Measurements from ENCODE around the gene MLLT3.

Gene MLLT3

DNA sequence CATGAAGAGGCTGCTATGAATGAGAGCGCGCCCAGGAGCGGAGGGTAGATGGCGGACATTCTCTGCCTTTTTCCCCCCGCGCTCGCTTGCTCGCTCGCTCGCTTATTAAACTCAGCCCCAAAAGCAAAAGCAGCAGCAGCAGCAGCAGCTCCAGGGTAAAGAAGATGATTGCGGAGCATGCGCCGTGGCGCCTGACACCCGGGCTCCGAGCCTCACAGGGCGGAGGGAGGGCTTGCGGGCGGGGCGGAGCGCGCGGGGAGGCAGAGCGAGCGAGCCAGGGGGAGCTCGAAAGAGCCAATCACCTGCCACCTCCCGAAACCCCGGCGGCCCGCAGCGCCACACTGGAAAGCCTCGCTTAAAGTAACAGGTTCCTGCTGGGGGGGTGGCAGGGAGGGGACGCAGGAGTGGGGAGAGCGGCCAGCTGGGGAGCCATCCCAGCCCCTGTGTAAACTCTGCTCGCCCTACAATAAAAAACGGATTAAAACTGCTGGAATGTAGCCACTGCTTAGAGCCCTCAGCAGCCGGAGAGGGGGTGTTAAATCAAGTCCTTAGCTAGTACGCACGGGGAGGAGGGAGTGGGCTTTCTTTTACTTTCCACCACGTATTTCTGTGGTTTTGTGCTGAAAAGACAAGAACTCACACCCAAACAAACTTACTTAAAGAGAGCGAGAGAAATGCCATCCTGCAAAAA is at the start of gene MLLT3:
Gene MLLT3 (minus strand): TSS at position 170 of the 691 bp plus-strand sequence.
- DNase-seq, result peak; percentile 87 to 96 (median 92)

DNA sequence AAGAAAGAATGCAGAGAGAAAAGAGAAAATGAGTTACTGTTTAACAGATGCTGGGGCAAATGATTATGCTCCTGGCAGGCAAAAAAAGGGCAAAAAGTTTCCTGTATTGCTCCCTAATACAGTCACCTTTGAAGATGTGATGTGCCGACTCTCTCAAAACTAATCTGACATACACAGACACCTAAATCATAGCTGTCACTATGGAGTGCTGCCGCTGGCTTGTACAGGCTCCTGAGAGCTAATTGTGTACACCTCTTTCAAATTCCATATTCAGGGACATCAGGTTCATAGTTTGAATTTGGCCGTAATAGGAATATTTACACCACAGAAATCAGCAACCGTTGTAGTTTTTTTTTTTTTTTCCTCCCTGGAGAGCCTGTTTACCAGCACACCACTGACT is 49.3 kb upstream of the MLLT3 start:
- DNase-seq, result no peak

DNA sequence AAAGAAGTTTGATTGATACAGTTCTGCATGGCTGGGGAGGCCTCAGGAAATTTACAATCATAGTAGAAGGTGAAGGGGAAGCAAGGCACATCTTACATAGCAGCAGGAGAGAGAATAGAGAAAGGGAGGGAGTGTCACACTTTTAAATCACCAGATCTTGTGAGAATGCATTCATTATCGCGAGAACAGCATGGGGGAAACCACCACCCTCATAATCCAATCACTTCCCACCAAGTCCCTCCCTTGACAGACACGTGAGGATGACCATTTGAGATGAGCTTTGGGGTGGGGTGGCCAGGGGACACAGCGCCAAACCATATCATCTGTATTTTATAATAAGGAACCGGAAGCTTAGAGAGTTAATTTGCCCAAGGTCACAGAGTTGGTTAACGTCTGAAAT is 48.1 kb upstream of the MLLT3 start:
- DNase-seq, result no peak

DNA sequence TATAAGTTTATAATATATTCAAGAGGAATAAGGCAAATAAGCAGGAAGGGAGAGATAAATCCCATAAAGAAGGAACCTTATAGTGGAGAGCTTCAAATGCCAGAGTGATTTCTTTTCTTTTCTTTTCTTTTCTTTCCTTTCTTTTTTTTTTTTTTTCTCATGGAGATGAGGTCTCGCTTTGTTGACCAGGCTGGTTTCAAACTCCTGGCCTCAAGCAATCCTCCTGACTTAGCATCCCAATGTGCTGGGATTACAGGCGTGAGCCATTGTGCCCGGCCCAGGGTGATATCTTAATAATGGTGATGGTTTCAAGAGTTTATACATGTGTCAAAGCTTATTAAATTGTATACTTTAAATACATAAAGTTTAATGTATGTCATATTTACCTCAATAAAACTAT is 42.2 kb upstream of the MLLT3 start:
- no peak for DNase-seq

DNA sequence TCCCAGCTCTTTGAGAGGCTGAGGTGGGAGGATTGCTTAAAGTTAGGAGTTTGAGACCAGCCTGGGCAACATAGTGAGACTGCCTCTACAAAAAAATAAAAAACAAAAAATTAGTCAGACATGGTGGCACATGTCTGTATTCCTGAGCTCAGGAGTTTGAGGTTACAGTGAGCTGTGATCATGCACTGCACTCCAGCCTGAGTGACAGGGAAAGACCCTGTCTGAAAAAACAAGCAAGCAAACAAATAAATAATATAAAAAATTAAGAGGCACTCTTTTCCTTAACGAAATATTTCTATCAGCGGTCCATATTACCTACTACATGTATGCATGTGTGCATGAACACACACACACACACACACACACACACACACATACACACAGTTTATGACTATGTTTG is 40.8 kb upstream of the MLLT3 start:
- DNase-seq, result no peak

DNA sequence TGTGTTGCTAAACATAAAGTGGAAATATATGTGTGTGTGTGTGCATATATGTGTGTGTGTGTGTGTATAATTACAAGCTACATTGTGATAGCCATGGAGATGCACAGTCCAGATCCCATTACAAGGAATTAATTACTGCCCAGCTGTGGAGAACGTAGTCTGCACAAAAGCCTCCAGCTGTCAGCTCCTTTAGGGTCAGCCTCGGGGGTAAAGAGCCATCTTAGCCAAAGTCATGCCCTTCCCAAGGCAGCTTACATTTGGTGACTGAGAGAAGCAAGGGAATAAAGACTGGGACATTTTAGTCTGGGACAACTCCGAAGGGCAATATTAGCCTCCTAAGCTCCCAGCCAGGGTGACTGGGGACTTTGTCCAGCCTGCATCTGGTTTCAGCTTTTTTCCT is 39.9 kb upstream of the MLLT3 start:
- no peak for DNase-seq

DNA sequence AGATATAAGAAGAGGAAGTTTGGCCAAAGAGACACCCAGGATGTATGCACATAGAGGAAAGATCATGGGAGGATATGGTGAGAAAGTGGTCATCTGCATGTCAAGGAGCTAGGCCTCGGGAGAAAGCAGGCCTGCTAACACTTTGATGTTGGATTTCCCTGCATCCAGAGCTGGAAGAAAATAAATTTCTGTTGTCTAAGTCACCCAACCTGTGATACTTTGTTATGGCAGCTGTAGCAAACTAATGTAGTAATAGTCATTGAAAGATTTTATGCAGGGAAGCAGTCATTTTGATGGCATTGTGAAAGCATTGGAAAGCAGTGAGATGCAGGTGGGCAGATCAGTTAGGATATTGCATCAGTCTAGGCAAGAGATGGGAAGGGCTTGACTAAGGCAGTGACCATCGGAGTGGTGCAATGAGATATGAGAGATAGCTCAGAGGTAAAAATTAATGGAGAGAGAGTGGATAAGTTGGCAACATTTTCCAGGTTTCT is 37.2 kb upstream of the MLLT3 start:
- no peak for DNase-seq

DNA sequence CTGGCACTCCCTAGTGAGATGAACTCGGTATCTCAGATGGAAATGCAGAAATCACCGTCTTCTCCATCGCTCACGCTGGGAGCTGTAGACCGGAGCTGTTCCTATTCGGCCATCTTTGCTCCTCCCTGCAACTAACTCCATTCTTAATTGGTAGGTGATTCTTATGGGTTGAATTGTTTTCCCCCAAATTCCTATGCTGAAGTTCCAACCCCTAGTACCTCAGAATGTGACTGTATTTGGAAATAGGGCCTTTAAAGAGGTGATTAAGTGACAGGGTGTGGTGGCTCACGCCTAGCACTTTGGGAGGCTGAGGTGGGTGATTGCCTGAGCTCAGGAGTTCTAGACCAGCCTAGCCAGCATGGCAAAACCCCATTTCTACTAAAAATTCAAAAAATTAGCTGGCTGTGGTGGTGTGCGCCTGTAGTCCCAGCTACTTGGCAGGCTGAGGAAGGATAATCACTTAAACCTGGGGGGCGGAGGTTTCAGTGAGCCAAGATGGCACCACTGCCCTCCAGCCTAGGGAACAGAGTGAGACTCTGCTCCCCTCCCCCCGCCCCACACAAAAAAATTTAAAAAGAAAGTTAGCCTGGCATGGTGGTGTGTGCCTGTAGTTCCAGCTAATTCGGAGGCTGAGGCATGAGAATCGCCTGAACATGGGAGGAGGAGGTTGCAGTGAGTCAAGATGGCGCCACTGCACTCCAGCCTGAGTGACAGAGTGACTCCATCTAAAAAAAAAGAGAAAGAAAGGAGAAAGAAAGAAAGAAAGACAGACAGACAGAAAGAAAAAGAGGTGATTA is 36.6 kb upstream of the MLLT3 start:
- no peak for DNase-seq

DNA sequence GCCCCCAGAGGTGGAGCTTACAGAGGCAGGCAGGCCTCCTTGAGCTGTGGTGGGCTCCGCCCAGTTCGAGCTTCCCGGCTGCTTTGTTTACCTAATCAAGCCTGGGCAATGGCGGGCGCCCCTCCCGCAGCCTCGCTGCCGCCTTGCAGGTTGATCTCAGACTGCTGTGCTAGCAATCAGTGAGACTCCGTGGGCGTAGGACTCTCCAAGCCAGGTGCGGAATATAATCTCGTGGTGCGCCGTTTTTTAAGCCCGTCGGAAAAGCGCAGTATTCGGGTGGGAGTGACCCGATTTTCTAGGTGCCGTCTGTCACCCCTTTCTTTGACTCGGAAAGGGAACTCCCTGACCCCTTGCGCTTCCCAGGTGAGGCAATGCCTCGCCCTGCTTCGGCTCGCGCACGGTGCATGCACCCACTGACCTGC is 36.0 kb upstream of the MLLT3 start:
- peak in 1 of 4 experiments; percentile 24 for DNase-seq

DNA sequence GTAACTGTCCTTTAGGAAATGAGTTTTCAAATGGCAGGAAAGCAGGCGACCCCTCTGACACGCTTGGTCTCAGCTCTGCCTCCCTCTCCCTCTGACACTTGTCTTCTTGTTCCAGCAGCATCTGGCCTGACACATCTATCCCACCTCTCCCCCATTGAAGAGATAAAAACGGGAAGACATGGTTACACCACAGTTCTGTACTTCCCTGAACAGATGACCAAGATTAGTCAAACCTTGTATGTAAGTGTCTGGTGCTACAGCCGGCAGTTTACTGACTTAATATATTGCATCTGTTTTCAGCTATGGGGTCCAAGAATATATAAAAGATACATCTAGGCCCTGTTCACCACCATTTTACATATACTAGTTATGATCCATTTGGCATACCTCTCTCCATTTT is 29.6 kb upstream of the MLLT3 start:
- no peak for DNase-seq

DNA sequence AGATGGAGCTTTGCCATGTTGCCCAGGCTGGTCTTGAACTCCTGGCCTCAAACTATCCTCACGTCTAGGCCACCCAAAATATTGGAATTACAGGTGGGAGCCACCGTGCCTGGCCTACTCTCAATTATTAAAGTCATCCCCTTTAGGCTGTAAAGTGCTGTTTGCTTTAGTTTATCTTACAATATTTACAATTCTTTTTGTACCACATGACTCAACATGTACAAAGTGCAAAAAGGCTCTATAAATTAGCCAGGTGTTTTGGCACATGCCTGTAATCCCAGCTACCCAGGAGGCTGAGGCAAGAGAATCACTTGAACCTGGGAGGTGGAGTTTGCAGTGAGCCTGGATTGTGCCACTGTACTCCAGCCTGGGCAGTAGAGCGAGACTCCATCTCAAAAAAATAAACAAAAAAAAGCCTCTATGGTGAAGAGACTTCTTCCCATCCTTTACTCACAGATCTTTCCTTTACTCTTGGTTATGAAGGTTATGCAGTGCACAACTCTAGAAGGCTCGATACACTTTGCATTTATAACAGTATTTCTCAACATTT is 28.5 kb upstream of the MLLT3 start:
- DNase-seq, result no peak

DNA sequence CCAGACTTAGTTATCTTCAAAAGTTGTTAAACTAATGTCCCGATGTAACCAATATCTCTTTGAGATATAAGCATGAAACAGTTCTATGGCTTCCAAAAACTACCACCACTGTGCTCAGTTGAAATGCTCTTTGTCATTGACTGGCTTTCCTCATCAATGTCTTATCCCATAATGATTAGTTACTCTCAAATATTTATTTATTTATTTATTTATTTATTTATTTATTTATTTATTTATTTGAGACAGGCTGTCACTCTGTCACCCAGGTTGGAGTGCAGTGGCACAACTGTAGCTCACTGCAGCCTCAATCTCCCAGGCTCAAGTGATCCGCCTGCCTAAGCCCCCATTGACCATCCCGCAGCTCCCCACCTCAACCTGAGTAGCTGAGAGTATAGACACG is 28.0 kb upstream of the MLLT3 start:
- no peak for DNase-seq

DNA sequence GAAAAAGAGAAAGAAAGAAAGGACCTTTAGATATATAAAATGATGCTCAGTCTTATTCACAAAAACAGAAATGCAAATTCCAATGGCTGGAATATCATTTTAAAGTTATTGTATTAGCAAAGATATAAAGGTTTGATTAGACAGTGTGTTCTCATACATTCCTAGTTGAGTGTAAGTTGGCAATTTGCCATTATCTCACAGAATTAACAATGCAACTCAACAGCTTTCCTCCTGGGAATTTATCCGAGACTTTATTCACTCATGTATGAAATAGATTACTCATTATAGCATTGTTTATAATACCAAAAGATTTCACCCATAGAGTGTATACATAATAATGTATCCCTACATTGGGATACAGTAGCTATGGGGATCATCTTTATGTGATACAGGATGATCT is 27.1 kb upstream of the MLLT3 start:
- DNase-seq, result no peak

DNA sequence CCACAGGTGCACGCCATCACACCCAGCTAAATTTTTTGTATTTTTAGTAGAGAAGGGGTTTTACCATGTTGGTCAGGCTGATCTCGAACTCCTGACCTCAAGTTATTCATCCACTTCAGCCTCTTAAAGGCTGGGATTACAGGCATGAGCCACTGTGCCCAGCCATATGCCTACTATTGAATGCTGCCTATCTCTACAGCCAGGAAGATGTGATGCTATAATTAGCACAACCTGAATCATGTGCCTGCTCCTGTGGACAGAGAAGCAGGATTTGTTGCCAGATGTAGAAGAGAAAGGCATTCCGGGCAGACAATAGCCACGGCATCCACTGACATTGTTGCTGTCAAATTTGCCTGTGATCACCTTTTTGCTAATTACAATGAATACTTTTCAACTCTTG is 24.4 kb upstream of the MLLT3 start:
- no peak for DNase-seq

DNA sequence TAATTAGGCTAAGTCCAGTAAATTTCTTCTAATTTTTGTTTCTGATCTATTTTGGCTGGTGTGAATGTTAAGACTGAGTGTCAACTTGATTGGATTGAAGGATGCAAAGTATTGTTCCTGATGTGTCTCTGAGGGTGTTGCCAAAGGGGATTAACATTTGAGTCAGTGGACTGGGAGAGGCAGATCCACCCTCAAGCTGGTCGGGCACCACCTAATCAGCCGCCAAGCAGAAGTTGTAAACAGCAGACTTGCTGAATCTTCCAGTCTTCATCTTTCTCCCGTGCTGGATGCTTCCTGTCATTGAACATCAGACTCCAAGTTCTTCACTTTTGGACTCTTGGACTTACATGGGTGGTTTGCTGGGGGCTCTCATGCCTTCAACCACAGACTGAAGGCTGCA is 21.4 kb upstream of the MLLT3 start:
- DNase-seq, result no peak

DNA sequence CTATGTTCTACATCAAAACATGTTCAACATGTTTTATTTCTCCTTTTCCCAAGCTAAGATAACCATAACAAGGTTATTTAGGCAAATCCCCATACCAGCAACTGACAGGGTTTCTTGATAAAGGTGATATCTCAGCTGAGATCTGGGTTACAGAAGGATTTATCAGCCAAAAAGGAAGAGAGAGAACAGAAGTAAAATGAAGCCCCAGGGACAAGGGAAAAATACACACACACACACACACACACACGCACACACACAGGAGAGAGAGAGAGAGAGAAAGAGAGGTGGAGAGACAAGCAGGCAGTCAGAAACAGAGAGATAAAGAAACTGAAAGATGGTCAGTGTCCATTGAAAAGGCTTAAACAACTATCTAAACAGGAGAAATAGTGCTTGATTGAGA is 19.7 kb upstream of the MLLT3 start:
- DNase-seq, result no peak

DNA sequence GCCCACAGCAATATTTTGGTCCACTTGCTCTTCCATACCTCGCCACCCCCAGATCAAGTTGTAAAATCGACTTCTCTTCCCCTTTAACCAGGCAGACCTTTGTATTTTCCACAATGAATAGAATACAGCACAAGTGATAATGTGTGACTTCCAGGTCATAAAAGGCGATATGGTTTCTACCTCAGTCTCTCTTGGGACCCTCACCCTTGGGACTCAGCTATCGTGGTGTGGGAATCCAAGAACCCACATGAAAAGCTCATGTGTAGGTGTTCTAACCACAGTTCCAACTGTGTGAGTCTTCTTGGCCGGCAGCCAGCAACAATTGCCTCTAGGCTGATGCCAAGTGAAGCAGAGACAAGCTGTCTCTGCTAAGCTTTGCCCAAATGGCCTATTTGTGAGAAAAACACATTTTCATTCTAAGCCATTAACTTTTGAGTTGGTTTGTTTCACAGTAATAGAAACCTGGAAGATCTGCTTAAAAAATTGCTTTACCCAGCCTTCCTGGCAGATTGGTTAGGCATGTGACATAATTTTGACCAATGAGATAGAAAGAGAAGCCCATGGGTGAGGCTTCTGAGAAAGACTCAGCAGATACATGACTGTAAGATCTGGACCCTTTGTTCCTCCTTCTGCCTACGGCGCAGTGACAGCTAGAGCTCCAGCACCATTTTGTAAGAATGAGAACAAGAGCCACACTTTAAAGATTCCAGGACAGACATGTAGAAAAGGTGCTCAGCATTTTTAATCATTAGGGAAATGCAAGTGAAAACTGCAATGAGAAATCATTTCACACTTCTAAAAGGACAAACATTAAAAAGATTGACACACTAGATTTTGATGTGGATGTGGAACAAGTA is 18.3 kb upstream of the MLLT3 start:
- DNase-seq, result peak; percentile 29 to 81 (median 64)

DNA sequence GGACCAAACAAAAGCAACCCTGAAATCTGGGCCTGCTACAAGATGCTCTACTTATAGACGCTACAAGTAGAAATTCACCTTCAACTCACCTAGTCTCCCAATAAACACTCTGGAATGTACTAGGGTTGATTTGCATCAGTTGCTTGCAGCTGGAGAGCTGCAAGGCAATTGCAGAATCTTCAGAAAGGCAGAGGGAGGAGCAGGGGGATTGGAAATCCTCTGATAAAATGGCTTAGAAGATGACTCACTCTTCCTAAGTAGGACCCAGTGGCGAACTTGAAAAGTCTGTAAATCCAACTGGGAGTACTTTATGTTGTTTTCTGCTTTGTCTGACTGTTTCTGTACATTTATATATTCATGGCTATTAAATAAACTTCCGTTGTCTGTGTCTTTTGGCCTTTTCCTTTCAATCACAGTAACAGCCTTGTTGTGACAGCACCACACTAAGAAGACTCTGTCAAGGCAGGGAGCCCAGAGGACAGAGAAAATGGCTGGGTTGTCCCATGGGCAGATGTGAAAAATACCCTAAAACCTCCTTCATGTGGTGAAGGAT is 14.7 kb upstream of the MLLT3 start:
- DNase-seq, result no peak

DNA sequence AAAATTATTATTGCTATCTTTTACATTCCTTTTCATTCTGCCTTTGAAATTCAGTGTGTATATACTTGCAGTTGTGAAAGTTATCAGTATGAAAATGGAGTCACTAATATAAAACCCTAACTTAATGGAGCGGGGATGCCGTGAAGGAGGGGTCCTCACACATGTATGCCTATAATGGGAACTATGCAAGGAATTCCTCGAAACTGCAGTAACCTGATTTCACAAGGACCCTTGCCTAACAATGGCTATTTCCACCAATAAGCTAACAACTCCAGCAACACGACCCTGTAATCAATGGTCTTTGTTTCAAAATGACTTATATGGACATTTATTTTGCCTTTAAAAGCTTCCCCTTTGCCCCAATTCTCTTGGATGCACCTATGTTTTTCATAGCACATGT is 12.6 kb upstream of the MLLT3 start:
- no peak for DNase-seq

DNA sequence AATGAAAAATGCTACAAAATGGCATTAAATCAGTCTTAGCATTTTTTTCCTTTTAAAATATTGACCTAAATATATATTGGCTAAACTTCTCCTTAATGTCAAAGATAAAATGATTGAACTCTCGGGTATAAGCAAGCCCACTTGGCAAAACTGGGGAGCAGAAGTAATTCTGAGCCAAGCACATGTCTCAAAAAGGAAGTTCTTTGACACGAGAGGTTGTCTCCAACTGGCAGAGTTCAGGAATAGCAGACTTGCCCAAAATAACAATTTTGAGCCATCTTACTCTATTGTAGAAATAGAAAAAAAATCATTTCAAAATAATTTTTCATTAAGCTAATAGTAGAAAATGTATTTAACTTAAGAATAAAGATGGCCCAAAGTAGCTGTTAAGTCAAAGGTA is 10.4 kb upstream of the MLLT3 start:
- DNase-seq, result no peak

DNA sequence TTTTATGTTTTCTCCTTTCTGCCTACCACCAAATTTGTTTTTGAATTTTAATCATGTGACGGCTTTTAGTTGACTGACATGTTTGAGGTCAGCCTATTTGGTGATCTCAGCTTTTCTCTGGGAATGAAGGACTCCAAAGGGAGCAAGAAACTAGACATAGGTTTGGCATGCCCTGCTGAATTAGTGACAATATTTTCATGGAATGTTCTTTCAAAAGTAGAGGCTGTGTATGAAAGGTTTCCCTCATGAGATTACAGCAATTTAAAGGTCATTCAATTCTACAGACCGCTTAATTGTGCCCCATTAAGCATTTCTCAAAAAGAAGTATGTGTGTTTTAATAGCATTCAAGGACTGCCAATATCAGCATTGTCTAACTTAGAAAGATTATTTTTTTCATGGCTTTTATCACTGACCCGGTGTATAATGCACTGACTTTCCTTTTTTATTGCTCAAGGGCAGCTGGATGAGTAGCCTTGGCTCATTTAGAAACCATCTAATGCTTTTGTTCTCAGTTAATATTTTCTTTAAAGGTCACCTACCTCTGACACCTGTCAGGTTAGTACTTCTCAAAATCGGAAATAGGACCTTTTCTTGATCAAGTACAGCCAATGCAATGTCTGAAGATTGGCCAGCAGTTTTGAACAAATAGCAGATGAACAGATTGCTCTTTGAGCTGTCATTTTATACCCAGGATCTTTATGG is 8.1 kb upstream of the MLLT3 start:
- no peak for DNase-seq

DNA sequence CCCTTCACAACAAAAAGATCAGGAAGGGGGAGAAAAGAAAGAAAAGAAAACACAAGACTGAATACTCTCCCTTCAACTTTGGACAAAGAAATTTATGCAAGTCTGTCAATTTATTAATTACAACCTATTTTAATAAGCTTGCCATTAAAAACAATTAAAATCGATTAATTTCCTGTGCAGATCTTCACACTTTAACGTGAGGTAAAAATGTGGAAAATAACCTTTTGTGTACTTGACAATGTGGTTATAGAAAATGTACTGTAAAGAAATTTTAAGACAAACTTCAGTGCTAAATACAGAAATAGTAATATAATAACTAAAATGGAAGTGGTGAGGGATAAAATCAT is 2.7 kb upstream of the MLLT3 start:
- DNase-seq, result no peak
